ENCODE results near the gene SPDL1.

DNA sequence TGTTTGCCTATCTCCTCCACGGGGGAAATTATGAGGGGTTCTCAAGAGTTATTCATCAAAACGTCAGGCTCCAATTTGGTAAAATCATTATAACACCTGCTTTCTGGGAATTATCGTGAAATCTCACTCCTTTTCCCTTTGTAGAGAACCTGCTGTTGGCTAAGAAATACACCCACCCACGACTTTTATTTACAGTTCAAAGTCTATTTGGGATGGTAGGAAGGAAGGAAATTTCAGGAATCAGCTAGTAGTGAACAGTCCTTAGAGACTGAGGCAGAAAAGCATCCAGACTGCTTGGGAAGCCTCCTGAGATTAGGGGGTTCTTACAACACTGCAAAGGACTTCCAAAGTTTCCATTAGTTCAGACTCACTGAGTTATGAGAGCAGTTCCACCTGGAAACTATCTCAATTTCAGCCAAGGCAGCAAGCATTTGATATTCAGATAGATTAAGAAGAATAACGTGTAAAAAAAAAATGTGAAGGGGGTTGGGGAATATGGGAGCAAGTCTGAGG, 9.4 kb upstream of the SPDL1 start:
- TF ChIP-seq EZH2 (IDR thresholded peaks at IDR 0.05; ENCODE audit: insufficient read depth, poor library complexity, severe bottlenecking), result no peak
- TF ChIP-seq EZH2phosphoT487 (IDR thresholded peaks at IDR 0.05; ENCODE audit: insufficient read depth, low read depth), result no peak
